PC-3 (cell line): ENCODE data around the gene TBXA2R. TPM values are rescaled to one million over a fixed set of nuclear protein-coding genes. Genes with fewer than 3 reads are reported as not detected.
A peak's percentile ranks its signal among the peaks of the same experiment; 100 is the strongest.

Experiments used
- ATAC-seq: fragments of 200-7000 bp; cut with Tn5 transposase; 2 replicates; pipeline ENCODE4 v1.9.1; 2020; ENCODE audit warnings: mild to moderate bottlenecking, moderate library complexity
- BruUV-seq: library from RNA; stranded (reverse); fragments of 400-500 nt; replicated peaks from 2 replicates; lab custom pipeline; 2021; lab: Mats Ljungman, UMichigan
- CTCF ChIA-PET: fragments of 300-600 bp; sonication (Branson Sonifier 250); formaldehyde crosslinking; loops from one replicate; lab custom pipeline; 2022; ENCODE audit warnings: antibody characterized with exemption; lab: Charles Lee
- POLR2A ChIA-PET: fragments of 300-600 bp; sonication (Branson Sonifier 250); formaldehyde crosslinking; loops from one replicate; lab custom pipeline; 2022; ENCODE audit warnings: antibody characterized with exemption; ENCODE audit not compliant: unreplicated experiment; lab: Charles Lee
- DNase-seq: peaks from one replicate; pipeline ENCODE4 v3.0.0-alpha.2; 2015
- H2AFZ ChIP-seq: fragments of 300-600 bp; sonication (generic); 2 replicates; pipeline ENCODE4 v1.6.0; 2016; ENCODE audit warnings: antibody characterized with exemption, low read length
- H3F3A ChIP-seq: fragments of 300-600 bp; sonication (generic); one replicate; pipeline ENCODE4 v1.6.0; 2017; ENCODE audit warnings: antibody characterized with exemption, low read length, control low read depth, mild to moderate bottlenecking; ENCODE audit not compliant: unreplicated experiment
- H3K27ac ChIP-seq: fragments of 300-600 bp; sonication (generic); 2 replicates; pipeline ENCODE4 v1.5.1; 2016; ENCODE audit warnings: mild to moderate bottlenecking, low read length
- H3K27me3 ChIP-seq: fragments of 300-600 bp; sonication (generic); 2 replicates; pipeline ENCODE4 v1.6.1; 2016; ENCODE audit warnings: low read length, mixed read lengths
- H3K36me3 ChIP-seq: fragments of 300-600 bp; sonication (generic); 2 replicates; pipeline ENCODE4 v1.6.1; 2016; ENCODE audit warnings: low read depth, mixed run types, low read length, mixed read lengths
- H3K4me1 ChIP-seq: fragments of 300-600 bp; sonication (generic); 2 replicates; pipeline ENCODE4 v1.5.1; 2016; ENCODE audit warnings: low read length; ENCODE audit not compliant: insufficient read depth
- H3K4me2 ChIP-seq: fragments of 300-600 bp; sonication (generic); 2 replicates; pipeline ENCODE4 v1.6.0; 2016; ENCODE audit warnings: low read length
- H3K4me3 ChIP-seq: fragments of 300-600 bp; sonication (generic); 2 replicates; pipeline ENCODE4 v1.5.1; 2016; ENCODE audit warnings: mild to moderate bottlenecking, low read length, mixed read lengths
- H3K79me2 ChIP-seq: fragments of 300-600 bp; sonication (generic); 2 replicates; pipeline ENCODE4 v1.6.1; 2017; ENCODE audit warnings: low read length, mixed read lengths
- H3K9ac ChIP-seq: fragments of 300-600 bp; sonication (generic); 2 replicates; pipeline ENCODE4 v1.6.0; 2016; ENCODE audit warnings: mild to moderate bottlenecking, low read length
- H3K9me2 ChIP-seq: fragments of 300-600 bp; sonication (generic); replicated peaks from 2 replicates; pipeline ENCODE4 v1.6.1; 2016; ENCODE audit warnings: mixed run types, low read length, mixed read lengths
- H3K9me3 ChIP-seq: fragments of 300-600 bp; sonication (generic); 2 replicates; pipeline ENCODE4 v1.6.1; 2016; ENCODE audit warnings: low read length, mixed read lengths
- H4K20me1 ChIP-seq: fragments of 300-600 bp; sonication (generic); 2 replicates; pipeline ENCODE4 v1.6.1; 2016; ENCODE audit warnings: low read length, mixed read lengths
- CTCF ChIP-seq: fragments of 300-600 bp; sonication (generic); conservative IDR thresholded peaks from 2 replicates; pipeline ENCODE4 v1.5.1; 2017; ENCODE audit warnings: antibody characterized with exemption, low read depth, mild to moderate bottlenecking, low read length
- EZH2 ChIP-seq: fragments of 300-600 bp; sonication (generic); IDR thresholded peaks from one replicate; pipeline ENCODE4 v1.6.1; 2017; ENCODE audit warnings: antibody characterized with exemption, mild to moderate bottlenecking, low read length; ENCODE audit not compliant: unreplicated experiment
- EZH2phosphoT487 ChIP-seq: fragments of 300-600 bp; sonication (generic); IDR thresholded peaks from 2 replicates; pipeline ENCODE4 v1.6.1; 2018; ENCODE audit warnings: mild to moderate bottlenecking, antibody characterized with exemption, low read length, borderline replicate concordance
- intact Hi-C: fragments of 100-400 bp; cut with micrococcal nuclease; formaldehyde crosslinking; loops from 2 replicates; pipeline ENCODE4 v1.9.0; 2023
- total RNA-seq: library from RNA; depleted of rRNA; stranded (reverse); fragments of >200 nt; gene quantifications from 2 replicates; pipeline ENCODE4 v1.2.3, GENCODE V29; 2014

The TBXA2R gene
- total RNA-seq, 1 experiment from 2014 or later, result 0.77 TPM

- no TSS peak for BruUV-seq
- peaks cover 5% of the 10 kb centered on the region; the same call in 1 of the 2 replicates for H3K4me1 ChIP-seq
- H3K36me3 ChIP-seq, result no peaks in the 10 kb centered on the region
- H4K20me1 ChIP-seq, result no peaks in the 10 kb centered on the region
- no peaks in the 10 kb centered on the region for H3K27me3 ChIP-seq
- no peak overlapping the region for H3K4me3 ChIP-seq
- H3K9me2 ChIP-seq, result no peaks in the 10 kb centered on the region
- H3K4me2 ChIP-seq, result no peak overlapping the region
- H3K79me2 ChIP-seq, result no peaks in the 10 kb centered on the region
- ATAC-seq (no peak), DNase-seq (no peak)
- H3F3A ChIP-seq, result no peaks in the 10 kb centered on the region
- ChIA-PET POLR2A (no interaction called here), CTCF (no interaction called here)
- H3K9ac ChIP-seq, result no peak overlapping the region
- H3K9me3 ChIP-seq, result no peaks in the 10 kb centered on the region
- H3K27ac ChIP-seq, result no peak overlapping the region
- no peak overlapping the region for H2AFZ ChIP-seq
- intact Hi-C loops, result no loop called here
- no peak for TF ChIP-seq EZH2
- TF ChIP-seq EZH2phosphoT487, result no peak
- no peak for TF ChIP-seq CTCF
These were observed 5.7 kb downstream of the TBXA2R start for GRCh38 chr19:3601021-3601420.

- no peak overlapping the region for H3K9ac ChIP-seq
- H3F3A ChIP-seq, result no peaks in the 10 kb centered on the region
- no peaks in the 10 kb centered on the region for H3K4me1 ChIP-seq
- no peak for ATAC-seq
- H4K20me1 ChIP-seq, result no peaks in the 10 kb centered on the region
- no peak overlapping the region for H2AFZ ChIP-seq
- H3K4me2 ChIP-seq, result no peak overlapping the region
- intact Hi-C loops, result no loop called here
- H3K27me3 ChIP-seq, result no peaks in the 10 kb centered on the region
- BruUV-seq, result no TSS peak
- ChIA-PET CTCF (no interaction called here), POLR2A (no interaction called here)
- H3K9me2 ChIP-seq, result no peaks in the 10 kb centered on the region
- no peaks in the 10 kb centered on the region for H3K9me3 ChIP-seq
- TF ChIP-seq CTCF, result 0 out of 2 replicates have a peak, but pooled peaks have one; percentile 19
- TF ChIP-seq EZH2phosphoT487, result no peak
- no peak overlapping the region for H3K4me3 ChIP-seq
- no peaks in the 10 kb centered on the region for H3K79me2 ChIP-seq
- H3K27ac ChIP-seq, result no peak overlapping the region
- no peak for DNase-seq
- H3K36me3 ChIP-seq, result no peaks in the 10 kb centered on the region
These were observed 6.9 kb downstream of the TBXA2R start for GRCh38 chr19:3599776-3600187.

GRCh38 chr19:3595521-3596061 lies 11.1 kb downstream of the TBXA2R start:
- Histone ChIP-seq H4K20me1 (no peaks in the 10 kb centered on the region), H3K9ac (no peak overlapping the region), H3K4me1 (no peaks in the 10 kb centered on the region), H3K36me3 (no peaks in the 10 kb centered on the region), H3F3A (no peaks in the 10 kb centered on the region), H3K27me3 (no peaks in the 10 kb centered on the region), H3K4me2 (no peak overlapping the region), H2AFZ (no peak overlapping the region), H3K9me3 (no peaks in the 10 kb centered on the region), H3K9me2 (no peaks in the 10 kb centered on the region), H3K27ac (no peak overlapping the region), H3K4me3 (no peak overlapping the region), H3K79me2 (no peaks in the 10 kb centered on the region)
- POLR2A ChIA-PET, result no interaction called here
- DNase-seq (no peak), ATAC-seq (no peak)
- BruUV-seq, result no TSS peak
- TF ChIP-seq EZH2 (no peak), CTCF (no peak), EZH2phosphoT487 (no peak)
- intact Hi-C loops, result no loop called here
- CTCF ChIA-PET, result no interaction called here
